ENCODE measurements around the gene ATG9B. TPM values are rescaled to one million over a fixed set of nuclear protein-coding genes. Genes with fewer than 3 reads are reported as not detected.

Gene ATG9B
- total RNA-seq, 4 donors from 2014 or later, result 0.46 TPM; not detected in 3

GRCh38 chr7:150972741-150973140 lies 51.6 kb downstream of the ATG9B start:
- TF ChIP-seq CTCF (IDR thresholded peaks at IDR 0.05), result no peak
- DNase-seq (ENCODE audit: low spot score) (no peak), ATAC-seq (ENCODE audit: low FRiP score) (no peak)

GRCh38 chr7:150972023-150972468 lies 52.2 kb downstream of the ATG9B start:
- TF ChIP-seq CTCF (IDR thresholded peaks at IDR 0.05), result no peak
- DNase-seq (ENCODE audit: low spot score) (no peak), ATAC-seq (ENCODE audit: low FRiP score) (peak; percentile 76)

GRCh38 chr7:150971242-150972022 lies 52.9 kb downstream of the ATG9B start:
- DNase-seq (ENCODE audit: low spot score) (no peak), ATAC-seq (ENCODE audit: low FRiP score) (no peak)
- no peak for TF ChIP-seq CTCF (IDR thresholded peaks at IDR 0.05)

- DNase-seq (ENCODE audit: low spot score) (no peak), ATAC-seq (ENCODE audit: low FRiP score) (no peak)
- no peak for TF ChIP-seq CTCF (IDR thresholded peaks at IDR 0.05)
Measured at GRCh38 chr7:150970424-150970823, 53.9 kb downstream of the ATG9B start.

GRCh38 chr7:150969475-150969874 lies 54.8 kb downstream of the ATG9B start:
- TF ChIP-seq CTCF (IDR thresholded peaks at IDR 0.05), result no peak

GRCh38 chr7:150968734-150969372 lies 55.4 kb downstream of the ATG9B start:
- TF ChIP-seq CTCF (IDR thresholded peaks at IDR 0.05), result no peak
- ATAC-seq (ENCODE audit: low FRiP score) (no peak), DNase-seq (ENCODE audit: low spot score) (no peak)

More at GRCh38 chr7:150969475-150969874, 54.8 kb downstream of the ATG9B start:
- DNase-seq (ENCODE audit: low spot score) (no peak), ATAC-seq (ENCODE audit: low FRiP score) (no peak)

Data from omental fat pad (tissue), 4 donors.